ENCODE measurements around the gene ALDH3A1. TPM values are rescaled to one million over a fixed set of nuclear protein-coding genes. Genes with fewer than 3 reads are reported as not detected.
A peak's percentile ranks its signal among the peaks of the same experiment; 100 is the strongest.

ALDH3A1 gene
- total RNA-seq, 6 experiments from 2014 or later: 0.24 to 0.25 TPM; not detected in 4

GRCh38 chr17:19746517-19746916 is 1.6 kb downstream of the ALDH3A1 start:
- H3K4me1 Mint-ChIP-seq (ENCODE audit: low read depth): peaks cover 17% of the 10 kb centered on the region
- H3K9me3 Mint-ChIP-seq: no peaks in the 10 kb centered on the region
- H3K4me3 Mint-ChIP-seq: no peak overlapping the region
- DNase-seq: no peak
- no peak overlapping the region for H3K27ac Mint-ChIP-seq
- H3K36me3 Mint-ChIP-seq (ENCODE audit: low read depth): no peaks in the 10 kb centered on the region
- TF ChIP-seq CTCF (IDR thresholded peaks at IDR 0.05): no peak
- peaks cover 19% of the 10 kb centered on the region for H3K27me3 Mint-ChIP-seq (ENCODE audit: insufficient read depth)

- 0 out of 2 replicates have a peak overlapping the region, but pooled peaks have one; percentile 26 for H3K4me3 Mint-ChIP-seq
- peaks cover 17% of the 10 kb centered on the region for H3K4me1 Mint-ChIP-seq (ENCODE audit: low read depth)
Observed at GRCh38 chr17:19744922-19745757, 3.0 kb downstream of the ALDH3A1 start.

GRCh38 chr17:19744492-19744891 is 3.6 kb downstream of the ALDH3A1 start:
- Mint-ChIP-seq H3K4me1 (ENCODE audit: low read depth) (peaks cover 17% of the 10 kb centered on the region), H3K36me3 (ENCODE audit: low read depth) (no peaks in the 10 kb centered on the region), H3K27me3 (ENCODE audit: insufficient read depth) (peaks cover 29% of the 10 kb centered on the region), H3K9me3 (no peaks in the 10 kb centered on the region), H3K4me3 (peak overlapping the region; percentile 22; the same call in 1 of the 2 replicates), H3K27ac (no peak overlapping the region)
- no peak for TF ChIP-seq CTCF (IDR thresholded peaks at IDR 0.05)
- no peak for DNase-seq

More at GRCh38 chr17:19744922-19745757, 3.0 kb downstream of the ALDH3A1 start:
- Mint-ChIP-seq H3K9me3 (no peaks in the 10 kb centered on the region), H3K36me3 (ENCODE audit: low read depth) (no peaks in the 10 kb centered on the region), H3K27ac (no peak overlapping the region), H3K27me3 (ENCODE audit: insufficient read depth) (peaks cover 29% of the 10 kb centered on the region)
- TF ChIP-seq CTCF (IDR thresholded peaks at IDR 0.05): peak; percentile 88
- DNase-seq: peak; percentile 48

GRCh38 chr17:19743101-19744100 is 4.7 kb downstream of the ALDH3A1 start:
- H3K4me3 Mint-ChIP-seq: no peak overlapping the region
- no peak for DNase-seq
- TF ChIP-seq CTCF (IDR thresholded peaks at IDR 0.05): no peak

GRCh38 chr17:19742495-19742894 is 5.6 kb downstream of the ALDH3A1 start:
- no peak for TF ChIP-seq CTCF (IDR thresholded peaks at IDR 0.05)
- Mint-ChIP-seq H3K4me1 (ENCODE audit: low read depth) (no peaks in the 10 kb centered on the region), H3K27me3 (ENCODE audit: insufficient read depth) (peaks cover 26% of the 10 kb centered on the region), H3K4me3 (no peak overlapping the region), H3K27ac (no peak overlapping the region), H3K9me3 (no peaks in the 10 kb centered on the region), H3K36me3 (ENCODE audit: low read depth) (no peaks in the 10 kb centered on the region)
- no peak for DNase-seq

More at GRCh38 chr17:19743101-19744100, 4.7 kb downstream of the ALDH3A1 start:
- H3K27me3 Mint-ChIP-seq (ENCODE audit: insufficient read depth): peaks cover 28% of the 10 kb centered on the region
- H3K27ac Mint-ChIP-seq: no peak overlapping the region
- H3K4me1 Mint-ChIP-seq (ENCODE audit: low read depth): peaks cover 7% of the 10 kb centered on the region
- no peaks in the 10 kb centered on the region for H3K36me3 Mint-ChIP-seq (ENCODE audit: low read depth)
- H3K9me3 Mint-ChIP-seq: no peaks in the 10 kb centered on the region

All from HFFc6 (cell line).